ENCODE results near the gene CFL2. TPM values are rescaled to one million over a fixed set of nuclear protein-coding genes. Genes with fewer than 3 reads are reported as not detected.

The CFL2 gene
- total RNA-seq, 4 donors from 2014 or later = 108 to 231 (median 139) TPM

GRCh38 chr14:34692898-34693227 lies 21.5 kb downstream of the CFL2 start:
- Histone ChIP-seq H3K4me3 (peak overlapping the region; percentile 15 to 35), H3K4me1 (no peaks in the 10 kb centered on the region), H3K9me3 (no peaks in the 10 kb centered on the region), H3K27me3 (no peaks in the 10 kb centered on the region), H3K36me3 (no peaks in the 10 kb centered on the region), H3K27ac (no peak overlapping the region)
- intact Hi-C loops (cut with DNase I; ENCODE audit: low total_unique reads) = no loop called here
- no peak for DNase-seq
- TF ChIP-seq CTCF (IDR thresholded peaks at IDR 0.05) = no peak
- no peak for TF ChIP-seq POLR2A (IDR thresholded peaks at IDR 0.05)

- no peak for DNase-seq
- no peaks in the 10 kb centered on the region for H3K9me3 ChIP-seq
- no peak overlapping the region for H3K4me3 ChIP-seq
- no peaks in the 10 kb centered on the region for H3K36me3 ChIP-seq
- no peaks in the 10 kb centered on the region for H3K27me3 ChIP-seq
- TF ChIP-seq POLR2A (IDR thresholded peaks at IDR 0.05) (no peak), CTCF (IDR thresholded peaks at IDR 0.05) (no peak)
- intact Hi-C loops (cut with DNase I; ENCODE audit: low total_unique reads) = no loop called here
- no peak overlapping the region for H3K27ac ChIP-seq
- no peaks in the 10 kb centered on the region for H3K4me1 ChIP-seq
Measured at GRCh38 chr14:34692348-34692747, 22.0 kb downstream of the CFL2 start.

DNA sequence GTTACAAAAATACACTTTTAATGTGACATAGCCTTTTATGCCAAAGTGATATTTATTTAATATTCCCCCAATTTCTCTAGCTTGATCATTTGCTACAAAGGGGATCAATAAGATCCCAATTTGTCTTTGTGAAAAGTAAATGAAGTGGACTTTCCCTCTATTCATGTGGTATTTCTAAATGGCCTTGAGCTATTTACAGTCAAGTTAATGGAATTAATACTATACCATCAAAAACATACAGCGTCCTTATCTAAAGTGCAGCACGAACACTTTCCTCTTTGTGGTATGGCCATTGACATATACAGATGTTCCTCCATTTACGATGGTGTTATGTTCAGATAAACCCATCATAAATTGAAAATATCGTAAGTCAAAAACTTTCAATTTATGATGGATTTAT lies 23.2 kb downstream of the CFL2 start:
- no peak for DNase-seq
- intact Hi-C loops (cut with DNase I; ENCODE audit: low total_unique reads) = no loop called here
- Histone ChIP-seq H3K9me3 (no peaks in the 10 kb centered on the region), H3K27ac (no peak overlapping the region), H3K4me3 (no peak overlapping the region), H3K36me3 (no peaks in the 10 kb centered on the region), H3K27me3 (no peaks in the 10 kb centered on the region), H3K4me1 (no peaks in the 10 kb centered on the region)
- TF ChIP-seq CTCF (IDR thresholded peaks at IDR 0.05) (no peak), POLR2A (IDR thresholded peaks at IDR 0.05) (no peak)

DNA sequence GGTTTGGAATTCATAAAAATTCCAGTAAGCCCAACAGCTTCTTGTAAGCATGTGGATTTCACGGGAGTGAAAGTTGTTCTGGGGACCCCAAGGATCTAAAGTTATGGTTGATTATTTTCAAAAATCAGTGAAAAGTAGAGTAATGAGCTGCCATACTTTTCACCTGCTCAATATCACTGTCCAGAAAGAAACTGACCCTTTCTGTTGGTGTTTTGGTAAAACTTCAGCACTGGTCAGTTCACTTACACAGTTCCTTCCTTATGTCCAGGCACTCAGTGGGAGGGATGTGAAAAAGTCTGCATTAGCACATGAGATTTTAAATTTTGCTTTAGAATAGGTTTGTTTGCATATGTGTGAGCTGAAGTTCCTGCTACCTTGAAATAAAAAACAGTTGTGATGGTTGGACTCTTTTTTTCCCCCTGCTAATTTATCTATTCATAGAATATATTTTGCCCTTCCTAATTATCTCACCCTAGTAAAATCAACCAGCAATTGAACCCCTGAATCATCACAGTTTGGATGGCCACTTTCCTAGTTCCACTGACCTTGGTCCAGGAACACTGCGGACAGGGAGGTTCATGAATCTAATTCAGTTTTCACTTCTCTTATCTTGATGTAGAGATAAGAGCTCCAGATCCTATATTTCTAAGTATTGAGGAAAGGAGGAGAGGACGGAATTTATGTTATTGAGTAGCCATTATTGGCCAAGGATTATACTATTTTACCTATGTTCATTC lies 25.8 kb downstream of the CFL2 start:
- Histone ChIP-seq H3K27me3 (no peaks in the 10 kb centered on the region), H3K27ac (no peak overlapping the region), H3K9me3 (no peaks in the 10 kb centered on the region), H3K4me1 (no peaks in the 10 kb centered on the region), H3K4me3 (no peak overlapping the region), H3K36me3 (no peaks in the 10 kb centered on the region)
- intact Hi-C loops (cut with DNase I; ENCODE audit: low total_unique reads) = no loop called here
- TF ChIP-seq POLR2A (IDR thresholded peaks at IDR 0.05) (no peak), CTCF (IDR thresholded peaks at IDR 0.05) (no peak)
- no peak for DNase-seq

- no peak overlapping the region for H3K4me3 ChIP-seq
- H3K27me3 ChIP-seq = no peaks in the 10 kb centered on the region
- H3K4me1 ChIP-seq = no peaks in the 10 kb centered on the region
- TF ChIP-seq CTCF (IDR thresholded peaks at IDR 0.05) (no peak), POLR2A (IDR thresholded peaks at IDR 0.05) (no peak)
- H3K9me3 ChIP-seq = no peaks in the 10 kb centered on the region
- intact Hi-C loops (cut with DNase I; ENCODE audit: low total_unique reads) = no loop called here
- no peak for DNase-seq
- no peak overlapping the region for H3K27ac ChIP-seq
- no peaks in the 10 kb centered on the region for H3K36me3 ChIP-seq
Measured at GRCh38 chr14:34685819-34686428, 28.5 kb downstream of the CFL2 start.
